GM23338 (cell line): Measurements from ENCODE around the gene CARNS1. TPM values are rescaled to one million over a fixed set of nuclear protein-coding genes. Genes with fewer than 3 reads are reported as not detected.

ENCODE experiments used
- ATAC-seq: fragments of 200-7000 bp; cut with Tn5 transposase; 3 replicates; pipeline ENCODE4 v1.9.1; 2020
- DNase-seq: peaks from one replicate; pipeline ENCODE4 v3.0.0-alpha.2; 2015; ENCODE audit warnings: low spot score
- H2AFZ ChIP-seq: fragments of 200-600 bp; sonication (generic); 2 replicates; pipeline ENCODE4 v1.8.0; 2016; ENCODE audit warnings: antibody characterized with exemption, mild to moderate bottlenecking, moderate library complexity
- H3F3A ChIP-seq: fragments of 200-600 bp; sonication (generic); replicated peaks from 2 replicates; pipeline ENCODE4 v1.8.0; 2017; ENCODE audit warnings: antibody characterized with exemption, mixed run types, low read depth
- H3K27ac ChIP-seq: fragments of 200-600 bp; sonication (generic); 2 replicates; pipeline ENCODE4 v1.6.1; 2016; ENCODE audit warnings: low read depth
- H3K27me3 ChIP-seq: fragments of 200-600 bp; sonication (generic); 2 replicates; pipeline ENCODE4 v1.8.0; 2016; ENCODE audit warnings: mild to moderate bottlenecking, mixed run types, moderate library complexity; ENCODE audit not compliant: insufficient read depth
- H3K36me3 ChIP-seq: fragments of 200-600 bp; sonication (generic); 2 replicates; pipeline ENCODE4 v1.8.0; 2016; ENCODE audit warnings: mild to moderate bottlenecking; ENCODE audit not compliant: insufficient read depth
- H3K4me1 ChIP-seq: fragments of 200-600 bp; sonication (generic); 2 replicates; pipeline ENCODE4 v1.8.0; 2016; ENCODE audit warnings: mild to moderate bottlenecking, moderate library complexity; ENCODE audit not compliant: insufficient read depth
- H3K4me2 ChIP-seq: fragments of 200-600 bp; sonication (generic); 2 replicates; pipeline ENCODE4 v1.7.1; 2017; ENCODE audit warnings: mixed run types
- H3K4me3 ChIP-seq: fragments of 200-600 bp; sonication (generic); 2 replicates; pipeline ENCODE4 v1.6.1; 2016; ENCODE audit warnings: mixed run types
- H3K79me2 ChIP-seq: fragments of 200-600 bp; sonication (generic); replicated peaks from 2 replicates; pipeline ENCODE4 v1.8.0; 2017; ENCODE audit warnings: mild to moderate bottlenecking; ENCODE audit not compliant: insufficient read depth
- H3K9me2 ChIP-seq: fragments of 200-600 bp; sonication (generic); 2 replicates; pipeline ENCODE4 v1.8.0; 2017; ENCODE audit not compliant: insufficient read depth
- H4K20me1 ChIP-seq: fragments of 200-600 bp; sonication (generic); replicated peaks from 2 replicates; pipeline ENCODE4 v1.8.0; 2017; ENCODE audit warnings: mild to moderate bottlenecking; ENCODE audit not compliant: insufficient read depth
- H3K27ac Mint-ChIP-seq: 2 replicates; pipeline ENCODE4 v1.8.0; 2020; ENCODE audit warnings: inconsistent platforms, mild to moderate bottlenecking, moderate library complexity, mixed read lengths
- H3K27me3 Mint-ChIP-seq: 3 replicates; pipeline ENCODE4 v1.8.0; 2022; ENCODE audit warnings: low read depth, mild to moderate bottlenecking, moderate library complexity, mixed read lengths, inconsistent platforms; ENCODE audit not compliant: insufficient read depth, poor library complexity
- H3K36me3 Mint-ChIP-seq: 3 replicates; pipeline ENCODE4 v1.8.0; 2021; ENCODE audit warnings: low read depth, mild to moderate bottlenecking, inconsistent platforms, moderate library complexity, mixed read lengths
- H3K4me1 Mint-ChIP-seq: 3 replicates; pipeline ENCODE4 v1.8.0; 2020; ENCODE audit warnings: mild to moderate bottlenecking, inconsistent platforms, mixed read lengths
- H3K4me3 Mint-ChIP-seq: 3 replicates; pipeline ENCODE4 v1.8.0; 2021; ENCODE audit warnings: moderate library complexity, mild to moderate bottlenecking, inconsistent platforms, mixed read lengths
- H3K9me3 Mint-ChIP-seq: 3 replicates; pipeline ENCODE4 v1.8.0; 2020; ENCODE audit warnings: moderate library complexity, mild to moderate bottlenecking, inconsistent platforms, mixed read lengths
- JUNB ChIP-seq: IDR thresholded peaks from one replicate; pipeline ENCODE4 v1.6.1; 2016; ENCODE audit warnings: antibody characterized with exemption; ENCODE audit not compliant: unreplicated experiment
- NANOG ChIP-seq: IDR thresholded peaks from 2 replicates; pipeline ENCODE4 v1.6.1; 2016; ENCODE audit warnings: antibody characterized with exemption, borderline replicate concordance
- POLR2AphosphoS5 ChIP-seq: IDR thresholded peaks from 2 replicates; pipeline ENCODE4 v1.6.1; 2016; ENCODE audit warnings: antibody characterized with exemption, low read depth
- polyA plus RNA-seq: library from polyadenylated mRNA; unstranded; fragments of >200 nt; fragmentation: Nextera tagmentation; extraction: Ambion mirVana; gene quantifications from 2 replicates; pipeline ENCODE4 v1.2.1, GENCODE V29; 2016
- total RNA-seq: library from RNA; depleted of rRNA; stranded (reverse); fragments of >200 nt; shearing (Covaris generic); gene quantifications from 2 replicates; pipeline ENCODE4 v1.2.3, GENCODE V29; 2014
- TF ChIP-seq, protein P1 (sequence below): IDR thresholded peaks from one replicate; pipeline ENCODE4 v1.6.1; 2018; ENCODE audit warnings: antibody characterized with exemption; ENCODE audit not compliant: unreplicated experiment
- TF ChIP-seq, protein P2 (sequence below): fragments of 250-450 bp; sonication (Bioruptor Pico); IDR thresholded peaks from 2 replicates; pipeline ENCODE4 v1.5.0; 2020; ENCODE audit warnings: mild to moderate bottlenecking, moderate library complexity
- TF ChIP-seq, protein P3 (sequence below): IDR thresholded peaks from 2 replicates; pipeline ENCODE4 v1.6.1; 2016; ENCODE audit warnings: antibody characterized with exemption

Gene CARNS1
- total and polyA plus RNA-seq, 2 experiments from 2014 or later, result 0.52 to 0.76 TPM

DNA sequence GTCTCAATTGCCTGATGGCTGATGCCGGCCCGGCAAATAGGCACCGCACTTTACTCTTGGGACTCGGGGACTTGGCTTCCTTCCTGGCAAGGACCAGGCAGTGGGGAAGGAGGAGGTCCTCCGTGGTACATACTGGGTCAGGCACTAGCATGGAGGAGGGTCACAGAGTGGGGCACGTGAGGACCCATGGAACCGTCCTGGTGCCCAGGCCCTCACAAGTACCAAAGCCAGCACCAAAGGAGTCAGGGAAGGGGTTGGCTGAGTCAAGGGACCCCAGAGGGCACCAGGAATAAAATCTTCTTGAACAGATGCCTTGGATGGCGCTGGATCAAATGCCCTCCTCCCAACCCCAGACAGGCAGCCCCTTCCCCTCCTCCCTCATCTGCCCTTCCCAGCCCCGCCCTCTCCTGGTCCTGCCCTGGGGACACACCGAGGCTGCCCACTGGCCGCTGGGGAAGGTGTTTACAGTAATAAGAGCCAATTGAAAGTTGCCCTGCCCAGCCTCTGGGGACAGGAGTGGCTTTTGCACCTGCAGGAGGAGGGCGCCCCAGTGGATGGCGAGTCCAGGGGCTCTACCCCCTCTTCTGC is 5.6 kb upstream of the CARNS1 start:
- ATAC-seq, result peak; percentile 90
- Histone ChIP-seq H3K4me1 (peaks cover 4% of the 10 kb centered on the region; the same call in 1 of the 2 replicates), H3K36me3 (no peaks in the 10 kb centered on the region), H3K9me2 (no peaks in the 10 kb centered on the region), H3K4me2 (peak overlapping the region; percentile 43; the same call in 1 of the 2 replicates), H2AFZ (no peak overlapping the region), H3K4me3 (no peak overlapping the region), H3K27me3 (peaks cover 11% of the 10 kb centered on the region; the same call in 1 of the 2 replicates), H3K27ac (no peak overlapping the region), H4K20me1 (no peaks in the 10 kb centered on the region), H3F3A (no peaks in the 10 kb centered on the region), H3K79me2 (no peaks in the 10 kb centered on the region)
- Mint-ChIP-seq H3K4me1 (peaks cover 21% of the 10 kb centered on the region), H3K36me3 (no peaks in the 10 kb centered on the region), H3K9me3 (no peaks in the 10 kb centered on the region), H3K27ac (0 out of 2 replicates have a peak overlapping the region, but pooled peaks have one; percentile 11), H3K27me3 (peaks cover 37% of the 10 kb centered on the region), H3K4me3 (peak overlapping the region; percentile 37; the same call in 1 of the 3 replicates)
- TF ChIP-seq, protein P1, sequence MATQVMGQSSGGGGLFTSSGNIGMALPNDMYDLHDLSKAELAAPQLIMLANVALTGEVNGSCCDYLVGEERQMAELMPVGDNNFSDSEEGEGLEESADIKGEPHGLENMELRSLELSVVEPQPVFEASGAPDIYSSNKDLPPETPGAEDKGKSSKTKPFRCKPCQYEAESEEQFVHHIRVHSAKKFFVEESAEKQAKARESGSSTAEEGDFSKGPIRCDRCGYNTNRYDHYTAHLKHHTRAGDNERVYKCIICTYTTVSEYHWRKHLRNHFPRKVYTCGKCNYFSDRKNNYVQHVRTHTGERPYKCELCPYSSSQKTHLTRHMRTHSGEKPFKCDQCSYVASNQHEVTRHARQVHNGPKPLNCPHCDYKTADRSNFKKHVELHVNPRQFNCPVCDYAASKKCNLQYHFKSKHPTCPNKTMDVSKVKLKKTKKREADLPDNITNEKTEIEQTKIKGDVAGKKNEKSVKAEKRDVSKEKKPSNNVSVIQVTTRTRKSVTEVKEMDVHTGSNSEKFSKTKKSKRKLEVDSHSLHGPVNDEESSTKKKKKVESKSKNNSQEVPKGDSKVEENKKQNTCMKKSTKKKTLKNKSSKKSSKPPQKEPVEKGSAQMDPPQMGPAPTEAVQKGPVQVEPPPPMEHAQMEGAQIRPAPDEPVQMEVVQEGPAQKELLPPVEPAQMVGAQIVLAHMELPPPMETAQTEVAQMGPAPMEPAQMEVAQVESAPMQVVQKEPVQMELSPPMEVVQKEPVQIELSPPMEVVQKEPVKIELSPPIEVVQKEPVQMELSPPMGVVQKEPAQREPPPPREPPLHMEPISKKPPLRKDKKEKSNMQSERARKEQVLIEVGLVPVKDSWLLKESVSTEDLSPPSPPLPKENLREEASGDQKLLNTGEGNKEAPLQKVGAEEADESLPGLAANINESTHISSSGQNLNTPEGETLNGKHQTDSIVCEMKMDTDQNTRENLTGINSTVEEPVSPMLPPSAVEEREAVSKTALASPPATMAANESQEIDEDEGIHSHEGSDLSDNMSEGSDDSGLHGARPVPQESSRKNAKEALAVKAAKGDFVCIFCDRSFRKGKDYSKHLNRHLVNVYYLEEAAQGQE, result no peak
- 0 out of 2 replicates have a peak, but pooled peaks have one; percentile 45 for TF ChIP-seq POLR2AphosphoS5
- no peak for TF ChIP-seq JUNB
- no peak for TF ChIP-seq NANOG
- TF ChIP-seq, protein P2, sequence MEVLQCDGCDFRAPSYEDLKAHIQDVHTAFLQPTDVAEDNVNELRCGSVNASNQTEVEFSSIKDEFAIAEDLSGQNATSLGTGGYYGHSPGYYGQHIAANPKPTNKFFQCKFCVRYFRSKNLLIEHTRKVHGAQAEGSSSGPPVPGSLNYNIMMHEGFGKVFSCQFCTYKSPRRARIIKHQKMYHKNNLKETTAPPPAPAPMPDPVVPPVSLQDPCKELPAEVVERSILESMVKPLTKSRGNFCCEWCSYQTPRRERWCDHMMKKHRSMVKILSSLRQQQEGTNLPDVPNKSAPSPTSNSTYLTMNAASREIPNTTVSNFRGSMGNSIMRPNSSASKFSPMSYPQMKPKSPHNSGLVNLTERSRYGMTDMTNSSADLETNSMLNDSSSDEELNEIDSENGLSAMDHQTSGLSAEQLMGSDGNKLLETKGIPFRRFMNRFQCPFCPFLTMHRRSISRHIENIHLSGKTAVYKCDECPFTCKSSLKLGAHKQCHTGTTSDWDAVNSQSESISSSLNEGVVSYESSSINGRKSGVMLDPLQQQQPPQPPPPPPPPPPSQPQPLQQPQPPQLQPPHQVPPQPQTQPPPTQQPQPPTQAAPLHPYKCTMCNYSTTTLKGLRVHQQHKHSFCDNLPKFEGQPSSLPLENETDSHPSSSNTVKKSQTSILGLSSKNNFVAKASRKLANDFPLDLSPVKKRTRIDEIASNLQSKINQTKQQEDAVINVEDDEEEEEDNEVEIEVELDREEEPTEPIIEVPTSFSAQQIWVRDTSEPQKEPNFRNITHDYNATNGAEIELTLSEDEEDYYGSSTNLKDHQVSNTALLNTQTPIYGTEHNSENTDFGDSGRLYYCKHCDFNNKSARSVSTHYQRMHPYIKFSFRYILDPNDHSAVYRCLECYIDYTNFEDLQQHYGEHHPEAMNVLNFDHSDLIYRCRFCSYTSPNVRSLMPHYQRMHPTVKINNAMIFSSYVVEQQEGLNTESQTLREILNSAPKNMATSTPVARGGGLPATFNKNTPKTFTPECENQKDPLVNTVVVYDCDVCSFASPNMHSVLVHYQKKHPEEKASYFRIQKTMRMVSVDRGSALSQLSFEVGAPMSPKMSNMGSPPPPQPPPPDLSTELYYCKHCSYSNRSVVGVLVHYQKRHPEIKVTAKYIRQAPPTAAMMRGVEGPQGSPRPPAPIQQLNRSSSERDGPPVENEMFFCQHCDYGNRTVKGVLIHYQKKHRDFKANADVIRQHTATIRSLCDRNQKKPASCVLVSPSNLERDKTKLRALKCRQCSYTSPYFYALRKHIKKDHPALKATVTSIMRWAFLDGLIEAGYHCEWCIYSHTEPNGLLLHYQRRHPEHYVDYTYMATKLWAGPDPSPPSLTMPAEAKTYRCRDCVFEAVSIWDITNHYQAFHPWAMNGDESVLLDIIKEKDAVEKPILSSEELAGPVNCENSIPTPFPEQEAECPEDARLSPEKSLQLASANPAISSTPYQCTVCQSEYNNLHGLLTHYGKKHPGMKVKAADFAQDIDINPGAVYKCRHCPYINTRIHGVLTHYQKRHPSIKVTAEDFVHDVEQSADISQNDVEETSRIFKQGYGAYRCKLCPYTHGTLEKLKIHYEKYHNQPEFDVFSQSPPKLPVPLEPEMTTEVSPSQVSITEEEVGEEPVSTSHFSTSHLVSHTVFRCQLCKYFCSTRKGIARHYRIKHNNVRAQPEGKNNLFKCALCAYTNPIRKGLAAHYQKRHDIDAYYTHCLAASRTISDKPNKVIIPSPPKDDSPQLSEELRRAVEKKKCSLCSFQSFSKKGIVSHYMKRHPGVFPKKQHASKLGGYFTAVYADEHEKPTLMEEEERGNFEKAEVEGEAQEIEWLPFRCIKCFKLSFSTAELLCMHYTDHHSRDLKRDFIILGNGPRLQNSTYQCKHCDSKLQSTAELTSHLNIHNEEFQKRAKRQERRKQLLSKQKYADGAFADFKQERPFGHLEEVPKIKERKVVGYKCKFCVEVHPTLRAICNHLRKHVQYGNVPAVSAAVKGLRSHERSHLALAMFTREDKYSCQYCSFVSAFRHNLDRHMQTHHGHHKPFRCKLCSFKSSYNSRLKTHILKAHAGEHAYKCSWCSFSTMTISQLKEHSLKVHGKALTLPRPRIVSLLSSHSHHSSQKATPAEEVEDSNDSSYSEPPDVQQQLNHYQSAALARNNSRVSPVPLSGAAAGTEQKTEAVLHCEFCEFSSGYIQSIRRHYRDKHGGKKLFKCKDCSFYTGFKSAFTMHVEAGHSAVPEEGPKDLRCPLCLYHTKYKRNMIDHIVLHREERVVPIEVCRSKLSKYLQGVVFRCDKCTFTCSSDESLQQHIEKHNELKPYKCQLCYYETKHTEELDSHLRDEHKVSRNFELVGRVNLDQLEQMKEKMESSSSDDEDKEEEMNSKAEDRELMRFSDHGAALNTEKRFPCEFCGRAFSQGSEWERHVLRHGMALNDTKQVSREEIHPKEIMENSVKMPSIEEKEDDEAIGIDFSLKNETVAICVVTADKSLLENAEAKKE (CRISPR knock-in tag), result no peak
- TF ChIP-seq, protein P3, sequence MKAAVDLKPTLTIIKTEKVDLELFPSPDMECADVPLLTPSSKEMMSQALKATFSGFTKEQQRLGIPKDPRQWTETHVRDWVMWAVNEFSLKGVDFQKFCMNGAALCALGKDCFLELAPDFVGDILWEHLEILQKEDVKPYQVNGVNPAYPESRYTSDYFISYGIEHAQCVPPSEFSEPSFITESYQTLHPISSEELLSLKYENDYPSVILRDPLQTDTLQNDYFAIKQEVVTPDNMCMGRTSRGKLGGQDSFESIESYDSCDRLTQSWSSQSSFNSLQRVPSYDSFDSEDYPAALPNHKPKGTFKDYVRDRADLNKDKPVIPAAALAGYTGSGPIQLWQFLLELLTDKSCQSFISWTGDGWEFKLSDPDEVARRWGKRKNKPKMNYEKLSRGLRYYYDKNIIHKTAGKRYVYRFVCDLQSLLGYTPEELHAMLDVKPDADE, result no peak
- DNase-seq, result peak; percentile 94
